ENCODE measurements around the gene KDM8.

KDM8 gene

DNA sequence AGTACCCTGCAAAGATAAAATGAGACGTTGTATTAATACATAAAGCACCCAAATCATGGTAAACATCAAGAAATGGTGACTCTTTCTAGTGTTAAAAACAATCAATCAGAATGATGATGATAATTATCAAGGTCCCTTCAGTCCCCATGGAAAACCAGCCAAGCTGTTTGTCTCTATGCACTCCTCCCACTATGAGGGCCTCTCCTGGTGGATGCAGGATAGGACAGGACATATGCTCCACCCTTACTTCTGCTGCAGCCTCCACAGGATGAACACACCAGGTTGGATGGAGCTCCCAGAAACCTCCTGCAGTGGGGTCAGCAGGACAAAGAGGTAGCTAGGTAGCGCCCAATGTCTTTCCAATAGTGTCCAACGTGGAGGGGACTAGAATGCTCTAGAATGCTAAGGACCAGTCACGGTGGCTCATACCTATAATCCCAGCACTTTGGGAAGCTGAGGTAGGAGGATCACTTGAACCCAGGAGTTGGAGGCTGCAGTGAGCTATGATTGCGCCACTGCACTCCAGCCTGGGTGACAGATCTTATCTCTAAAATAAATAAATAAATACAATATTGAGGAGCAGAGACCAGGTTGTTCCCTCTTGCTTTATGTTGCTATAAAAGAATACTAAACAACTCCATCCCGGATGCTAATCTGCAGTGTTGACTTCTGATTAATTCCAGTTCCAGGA, 9.9 kb upstream of the KDM8 start:
- H4K20me1 ChIP-seq (ENCODE audit: insufficient read depth, low read length, poor library complexity, severe bottlenecking), result no peaks in the 10 kb centered on the region
- no peak overlapping the region for H2AFZ ChIP-seq (ENCODE audit: low read length)
- no peak for TF ChIP-seq EZH2phosphoT487 (IDR thresholded peaks at IDR 0.05; ENCODE audit: borderline replicate concordance)
- TF ChIP-seq, protein P1, sequence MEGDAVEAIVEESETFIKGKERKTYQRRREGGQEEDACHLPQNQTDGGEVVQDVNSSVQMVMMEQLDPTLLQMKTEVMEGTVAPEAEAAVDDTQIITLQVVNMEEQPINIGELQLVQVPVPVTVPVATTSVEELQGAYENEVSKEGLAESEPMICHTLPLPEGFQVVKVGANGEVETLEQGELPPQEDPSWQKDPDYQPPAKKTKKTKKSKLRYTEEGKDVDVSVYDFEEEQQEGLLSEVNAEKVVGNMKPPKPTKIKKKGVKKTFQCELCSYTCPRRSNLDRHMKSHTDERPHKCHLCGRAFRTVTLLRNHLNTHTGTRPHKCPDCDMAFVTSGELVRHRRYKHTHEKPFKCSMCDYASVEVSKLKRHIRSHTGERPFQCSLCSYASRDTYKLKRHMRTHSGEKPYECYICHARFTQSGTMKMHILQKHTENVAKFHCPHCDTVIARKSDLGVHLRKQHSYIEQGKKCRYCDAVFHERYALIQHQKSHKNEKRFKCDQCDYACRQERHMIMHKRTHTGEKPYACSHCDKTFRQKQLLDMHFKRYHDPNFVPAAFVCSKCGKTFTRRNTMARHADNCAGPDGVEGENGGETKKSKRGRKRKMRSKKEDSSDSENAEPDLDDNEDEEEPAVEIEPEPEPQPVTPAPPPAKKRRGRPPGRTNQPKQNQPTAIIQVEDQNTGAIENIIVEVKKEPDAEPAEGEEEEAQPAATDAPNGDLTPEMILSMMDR (conservative IDR thresholded peaks at IDR 0.05; ENCODE audit: low read length), result no peak
- H3K4me3 ChIP-seq (ENCODE audit: low read length, poor library complexity, severe bottlenecking), result no peak overlapping the region
- no peaks in the 10 kb centered on the region for H3F3A ChIP-seq (ENCODE audit: low read depth)
- no peak overlapping the region for H3K4me2 ChIP-seq (ENCODE audit: low read depth, low read length, poor library complexity, severe bottlenecking)
- H3K9me3 ChIP-seq (ENCODE audit: insufficient read depth, low read depth, low read length), result no peaks in the 10 kb centered on the region
- no peaks in the 10 kb centered on the region for H3K4me1 ChIP-seq (ENCODE audit: insufficient read depth, low read length, poor library complexity, severe bottlenecking)
- H3K36me3 ChIP-seq (ENCODE audit: insufficient read depth, low read length), result no peaks in the 10 kb centered on the region
- H3K27me3 ChIP-seq (ENCODE audit: insufficient read depth, low read length, poor library complexity, severe bottlenecking), result no peaks in the 10 kb centered on the region
- H3K79me2 ChIP-seq (ENCODE audit: insufficient read depth, low read length), result no peaks in the 10 kb centered on the region
- no peaks in the 10 kb centered on the region for H3K9me2 ChIP-seq (replicated peaks; ENCODE audit: low read depth, low read length)
- H3K9ac ChIP-seq (ENCODE audit: low read depth, low read length, poor library complexity, severe bottlenecking), result no peak overlapping the region

DNA sequence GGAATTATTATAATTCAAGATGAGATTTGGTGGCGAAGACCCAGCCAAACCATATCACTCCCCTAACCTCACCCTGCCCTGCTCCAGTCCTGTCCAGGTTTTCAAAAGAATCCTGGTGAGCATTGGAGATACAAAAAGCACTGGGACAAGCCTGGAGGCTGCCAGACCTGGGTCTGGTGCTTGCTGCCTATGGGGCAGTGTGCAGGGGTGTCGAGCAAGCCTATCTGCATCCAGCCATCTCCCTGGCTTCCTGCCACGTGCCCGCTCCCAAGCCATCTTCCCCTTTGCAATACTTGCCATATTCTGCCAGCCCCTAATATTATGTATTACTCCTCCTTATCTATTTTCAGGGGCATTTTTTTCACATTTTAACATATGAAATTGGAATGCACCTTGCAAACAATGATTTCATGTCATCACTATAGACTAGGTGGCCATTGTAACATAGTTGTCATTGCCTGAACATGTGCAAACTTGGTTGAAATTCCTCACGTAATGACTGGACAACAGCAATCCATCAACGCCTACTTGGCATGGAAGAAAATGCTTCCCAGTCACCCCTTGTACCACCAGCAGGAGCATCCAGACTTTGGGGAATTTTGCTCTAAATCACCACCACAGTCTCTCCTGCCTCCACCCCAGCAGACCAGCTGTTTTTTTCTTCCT, 8.1 kb upstream of the KDM8 start:
- TF ChIP-seq, protein P1 (conservative IDR thresholded peaks at IDR 0.05; ENCODE audit: low read length), result no peak
- TF ChIP-seq EZH2phosphoT487 (IDR thresholded peaks at IDR 0.05; ENCODE audit: borderline replicate concordance), result no peak
- Histone ChIP-seq H4K20me1 (ENCODE audit: insufficient read depth, low read length, poor library complexity, severe bottlenecking) (no peaks in the 10 kb centered on the region), H3K79me2 (ENCODE audit: insufficient read depth, low read length) (no peaks in the 10 kb centered on the region), H3K9me2 (replicated peaks; ENCODE audit: low read depth, low read length) (no peaks in the 10 kb centered on the region), H3F3A (ENCODE audit: low read depth) (no peaks in the 10 kb centered on the region), H3K9ac (ENCODE audit: low read depth, low read length, poor library complexity, severe bottlenecking) (no peak overlapping the region), H3K27me3 (ENCODE audit: insufficient read depth, low read length, poor library complexity, severe bottlenecking) (no peaks in the 10 kb centered on the region), H3K4me2 (ENCODE audit: low read depth, low read length, poor library complexity, severe bottlenecking) (no peak overlapping the region), H3K9me3 (ENCODE audit: insufficient read depth, low read depth, low read length) (no peaks in the 10 kb centered on the region), H3K36me3 (ENCODE audit: insufficient read depth, low read length) (no peaks in the 10 kb centered on the region), H2AFZ (ENCODE audit: low read length) (no peak overlapping the region), H3K4me3 (ENCODE audit: low read length, poor library complexity, severe bottlenecking) (no peak overlapping the region), H3K4me1 (ENCODE audit: insufficient read depth, low read length, poor library complexity, severe bottlenecking) (peaks cover 13% of the 10 kb centered on the region)

DNA sequence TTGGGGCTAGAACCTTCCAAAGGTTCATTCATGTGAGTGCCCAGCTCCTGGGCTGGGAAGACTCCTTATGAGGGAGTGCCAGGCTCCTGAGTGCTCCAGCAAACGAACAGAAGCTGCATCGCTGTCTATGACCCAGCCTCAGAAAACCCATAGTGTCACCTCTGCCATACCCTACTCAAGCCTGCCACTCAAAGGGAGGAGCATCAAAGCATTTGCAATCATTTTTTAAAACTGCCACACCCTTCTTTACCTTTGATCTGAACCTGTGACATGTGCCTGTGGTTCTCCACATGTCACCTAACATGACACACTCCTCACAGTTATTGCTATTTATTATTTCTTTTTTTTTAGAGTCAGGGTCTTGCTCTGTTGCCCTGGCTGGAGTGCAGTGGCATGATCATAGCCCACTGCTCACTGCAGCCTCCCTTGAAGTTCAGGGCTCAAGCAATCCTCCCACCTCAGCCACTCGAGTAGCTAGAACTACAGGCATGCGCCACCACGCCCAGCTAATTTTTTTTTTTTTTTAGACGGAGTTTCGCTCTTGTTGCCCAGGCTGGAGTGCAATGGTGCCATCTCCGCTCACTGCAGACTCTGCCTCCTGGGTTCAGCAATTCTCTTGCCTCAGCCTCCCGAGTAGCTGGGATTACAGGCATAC, 7.3 kb upstream of the KDM8 start:
- no peak for TF ChIP-seq EZH2phosphoT487 (IDR thresholded peaks at IDR 0.05; ENCODE audit: borderline replicate concordance)
- TF ChIP-seq, protein P1 (conservative IDR thresholded peaks at IDR 0.05; ENCODE audit: low read length), result no peak
- H3K9ac ChIP-seq (ENCODE audit: low read depth, low read length, poor library complexity, severe bottlenecking), result no peak overlapping the region

More for the DNA sequence above, 7.3 kb upstream of the KDM8 start:
- Histone ChIP-seq H2AFZ (ENCODE audit: low read length) (no peak overlapping the region), H4K20me1 (ENCODE audit: insufficient read depth, low read length, poor library complexity, severe bottlenecking) (no peaks in the 10 kb centered on the region), H3K36me3 (ENCODE audit: insufficient read depth, low read length) (no peaks in the 10 kb centered on the region), H3F3A (ENCODE audit: low read depth) (no peaks in the 10 kb centered on the region), H3K27me3 (ENCODE audit: insufficient read depth, low read length, poor library complexity, severe bottlenecking) (no peaks in the 10 kb centered on the region), H3K79me2 (ENCODE audit: insufficient read depth, low read length) (no peaks in the 10 kb centered on the region), H3K4me2 (ENCODE audit: low read depth, low read length, poor library complexity, severe bottlenecking) (no peak overlapping the region), H3K9me2 (replicated peaks; ENCODE audit: low read depth, low read length) (no peaks in the 10 kb centered on the region), H3K4me3 (ENCODE audit: low read length, poor library complexity, severe bottlenecking) (no peak overlapping the region), H3K9me3 (ENCODE audit: insufficient read depth, low read depth, low read length) (no peaks in the 10 kb centered on the region), H3K4me1 (ENCODE audit: insufficient read depth, low read length, poor library complexity, severe bottlenecking) (peaks cover 13% of the 10 kb centered on the region)
